DOHH2 (cell line): ENCODE data around the gene DPH7.

Experiments used
- H3F3A ChIP-seq: fragments of 200-600 bp; sonication (generic), shearing (Covaris generic); 2 replicates; pipeline ENCODE4 v1.6.0; 2016; ENCODE audit warnings: antibody characterized with exemption, mild to moderate bottlenecking; ENCODE audit not compliant: control insufficient read depth, insufficient read depth
- H3K27ac ChIP-seq: fragments of 200-600 bp; sonication (generic); 2 replicates; pipeline ENCODE4 v1.5.1; 2014; ENCODE audit warnings: low read depth, mild to moderate bottlenecking, low read length, moderate library complexity
- H3K27me3 ChIP-seq: fragments of 200-600 bp; sonication (generic); 2 replicates; pipeline ENCODE4 v1.6.1; 2014; ENCODE audit warnings: mild to moderate bottlenecking, low read length, mixed read lengths; ENCODE audit not compliant: control insufficient read depth
- H3K36me3 ChIP-seq: fragments of 200-600 bp; sonication (generic); 2 replicates; pipeline ENCODE4 v1.6.1; 2014; ENCODE audit warnings: mild to moderate bottlenecking, low read length, moderate library complexity, mixed read lengths; ENCODE audit not compliant: control insufficient read depth
- H3K4me1 ChIP-seq: fragments of 200-600 bp; sonication (generic); 2 replicates; pipeline ENCODE4 v1.6.1; 2014; ENCODE audit warnings: mild to moderate bottlenecking, low read length, mixed read lengths; ENCODE audit not compliant: control insufficient read depth
- H3K4me2 ChIP-seq: fragments of 200-600 bp; sonication (generic); 2 replicates; pipeline ENCODE4 v1.6.0; 2014; ENCODE audit warnings: mild to moderate bottlenecking, low read length, moderate library complexity
- H3K4me3 ChIP-seq: fragments of 200-600 bp; sonication (generic); 2 replicates; pipeline ENCODE4 v1.5.1; 2014; ENCODE audit warnings: mild to moderate bottlenecking, low read length, mixed read lengths
- H3K79me2 ChIP-seq: fragments of 200-600 bp; sonication (generic); 2 replicates; pipeline ENCODE4 v1.6.1; 2014; ENCODE audit warnings: mild to moderate bottlenecking, low read length, mixed read lengths; ENCODE audit not compliant: control insufficient read depth
- H3K9me2 ChIP-seq: fragments of 200-600 bp; sonication (generic); replicated peaks from 2 replicates; pipeline ENCODE4 v1.6.1; 2014; ENCODE audit warnings: mild to moderate bottlenecking, low read length, mixed read lengths; ENCODE audit not compliant: control insufficient read depth
- H3K9me3 ChIP-seq: fragments of 200-600 bp; sonication (generic); 2 replicates; pipeline ENCODE4 v1.6.1; 2014; ENCODE audit warnings: antibody characterized with exemption, low read length, mixed read lengths; ENCODE audit not compliant: control insufficient read depth, insufficient read depth
- H4K20me1 ChIP-seq: fragments of 200-600 bp; sonication (generic); 2 replicates; pipeline ENCODE4 v1.6.0; 2014; ENCODE audit warnings: low read depth, mild to moderate bottlenecking, antibody characterized with exemption, low read length, moderate library complexity; ENCODE audit not compliant: control insufficient read depth, insufficient read depth
- CTCF ChIP-seq: fragments of 200-600 bp; sonication (generic); IDR thresholded peaks from one replicate; pipeline ENCODE4 v1.5.1; 2014; ENCODE audit warnings: antibody characterized with exemption, mild to moderate bottlenecking, low read depth, low read length; ENCODE audit not compliant: poor library complexity, severe bottlenecking
- EZH2phosphoT487 ChIP-seq: fragments of 200-600 bp; sonication (generic); IDR thresholded peaks from 2 replicates; pipeline ENCODE4 v1.6.1; 2017; ENCODE audit warnings: borderline replicate concordance, mild to moderate bottlenecking, antibody characterized with exemption, low read length, moderate library complexity, mixed read lengths

Gene DPH7

DNA sequence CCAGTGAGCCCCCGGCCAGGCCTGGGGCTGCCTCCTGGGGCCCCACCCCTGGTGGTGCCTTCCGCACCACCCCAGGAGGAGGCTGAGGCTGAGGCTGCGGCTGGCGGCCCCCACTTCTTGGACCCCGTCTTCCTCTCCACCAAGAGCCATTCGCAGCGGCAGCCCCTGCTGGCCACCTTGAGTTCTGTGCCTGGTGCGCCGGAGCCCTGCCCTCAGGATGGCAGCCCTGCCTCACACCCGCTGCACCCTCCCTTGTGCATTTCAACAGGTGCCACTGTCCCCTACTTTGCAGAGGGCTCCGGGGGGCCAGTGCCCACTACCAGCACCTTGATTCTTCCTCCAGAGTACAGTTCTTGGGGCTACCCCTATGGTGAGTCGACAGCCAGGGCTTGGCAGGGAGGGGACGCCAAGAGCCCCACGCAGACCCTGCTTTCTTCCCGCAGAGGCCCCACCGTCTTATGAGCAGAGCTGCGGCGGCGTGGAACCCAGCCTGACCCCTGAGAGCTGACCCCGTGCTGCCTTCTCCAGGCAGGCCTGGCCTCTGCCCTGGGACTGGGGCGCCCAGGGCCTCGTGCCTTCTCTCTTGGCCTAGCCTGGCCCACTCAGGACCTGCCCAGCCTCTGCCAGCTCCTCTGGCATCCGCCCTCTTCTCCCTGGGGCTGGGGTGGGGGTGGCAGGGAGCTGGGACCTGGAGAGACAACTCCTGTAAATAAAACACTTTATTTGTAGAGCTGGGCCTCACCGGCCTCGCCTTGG, 36.1 kb upstream of the DPH7 start:
- Histone ChIP-seq H3K27me3 (no peaks in the 10 kb centered on the region), H4K20me1 (no peaks in the 10 kb centered on the region; the same call in none of the 2 replicates), H3K79me2 (peaks cover 48% of the 10 kb centered on the region), H3F3A (0 out of 2 replicates have a peak, but pooled peaks cover 2% of the 10 kb centered on the region), H3K9me3 (no peaks in the 10 kb centered on the region), H3K4me3 (no peak overlapping the region), H3K9me2 (no peaks in the 10 kb centered on the region), H3K4me2 (no peak overlapping the region), H3K4me1 (peaks cover 23% of the 10 kb centered on the region), H3K27ac (no peak overlapping the region), H3K36me3 (peaks cover 56% of the 10 kb centered on the region)
- TF ChIP-seq CTCF (no peak), EZH2phosphoT487 (no peak)

DNA sequence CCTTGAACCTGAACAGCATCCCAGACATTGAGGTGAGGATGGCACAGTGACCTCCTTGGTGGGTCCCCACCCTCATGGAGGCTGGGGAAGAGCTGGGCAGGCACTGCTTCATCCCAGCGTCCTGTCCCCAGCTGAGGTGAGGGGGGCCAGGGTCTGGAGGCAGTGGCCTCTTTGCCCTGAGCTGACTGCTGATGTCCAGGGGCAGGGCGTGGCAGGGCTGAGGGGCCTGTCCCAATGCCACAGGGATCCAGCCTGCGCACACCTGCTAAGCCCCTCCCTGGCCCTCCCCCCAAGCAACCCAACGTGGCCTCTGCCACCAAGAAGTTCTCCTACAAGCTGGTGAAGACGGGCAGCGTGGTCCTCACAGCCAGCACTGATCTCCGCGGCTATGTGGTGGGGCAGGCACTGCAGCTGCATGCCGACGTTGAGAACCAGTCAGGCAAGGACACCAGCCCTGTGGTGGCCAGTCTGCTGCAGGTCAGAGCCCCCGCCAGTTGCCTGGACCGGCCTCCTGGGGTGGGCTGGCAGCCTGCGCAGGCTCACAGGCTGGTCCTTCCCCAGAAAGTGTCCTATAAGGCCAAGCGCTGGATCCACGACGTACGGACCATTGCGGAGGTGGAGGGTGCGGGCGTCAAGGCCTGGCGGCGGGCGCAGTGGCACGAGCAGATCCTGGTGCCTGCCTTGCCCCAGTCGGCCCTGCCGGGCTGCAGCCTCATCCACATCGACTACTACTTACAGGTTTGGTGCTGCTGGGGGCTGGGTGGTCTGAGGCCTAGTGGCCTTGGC, 35.2 kb upstream of the DPH7 start:
- Histone ChIP-seq H3F3A (0 out of 2 replicates have a peak, but pooled peaks cover 2% of the 10 kb centered on the region), H3K79me2 (peaks cover 41% of the 10 kb centered on the region), H3K36me3 (peaks cover 50% of the 10 kb centered on the region), H3K4me2 (no peak overlapping the region), H3K9me3 (no peaks in the 10 kb centered on the region), H3K9me2 (no peaks in the 10 kb centered on the region), H4K20me1 (no peaks in the 10 kb centered on the region; the same call in none of the 2 replicates), H3K27me3 (no peaks in the 10 kb centered on the region), H3K4me3 (no peak overlapping the region), H3K4me1 (peaks cover 22% of the 10 kb centered on the region), H3K27ac (no peak overlapping the region)
- TF ChIP-seq EZH2phosphoT487 (no peak), CTCF (no peak)

DNA sequence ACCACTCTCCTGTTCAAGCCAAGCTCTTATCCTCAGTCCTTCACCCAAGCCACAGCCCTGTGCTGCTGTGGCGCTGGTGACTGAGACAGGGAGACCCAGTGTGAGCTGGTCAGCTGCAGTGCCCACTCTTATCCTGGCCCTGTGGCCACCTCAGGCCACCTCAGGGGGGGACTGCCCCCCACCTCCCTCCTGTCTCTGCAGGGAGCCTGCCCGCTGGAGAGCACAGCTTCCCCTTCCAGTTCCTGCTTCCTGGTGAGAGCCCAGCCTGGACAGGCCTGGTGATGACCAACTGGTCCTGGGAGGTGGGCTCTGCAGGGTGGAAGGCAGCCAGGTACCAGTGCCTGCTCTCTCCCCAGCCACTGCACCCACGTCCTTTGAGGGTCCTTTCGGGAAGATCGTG, 34.5 kb upstream of the DPH7 start:
- Histone ChIP-seq H3K9me3 (no peaks in the 10 kb centered on the region), H3F3A (0 out of 2 replicates have a peak, but pooled peaks cover 2% of the 10 kb centered on the region), H3K4me1 (peaks cover 22% of the 10 kb centered on the region), H3K4me2 (no peak overlapping the region), H4K20me1 (no peaks in the 10 kb centered on the region; the same call in none of the 2 replicates), H3K27me3 (no peaks in the 10 kb centered on the region), H3K9me2 (no peaks in the 10 kb centered on the region), H3K27ac (no peak overlapping the region), H3K79me2 (peaks cover 42% of the 10 kb centered on the region), H3K36me3 (peaks cover 47% of the 10 kb centered on the region), H3K4me3 (no peak overlapping the region)
- TF ChIP-seq CTCF: no peak
- no peak for TF ChIP-seq EZH2phosphoT487
